ENCODE results near the gene ARL6IP4.

ARL6IP4 gene

GRCh38 chr12:122994781-122995502, 14.5 kb downstream of the ARL6IP4 start:
- POLR2A ChIA-PET = no interaction called here

GRCh38 chr12:122995503-122996187, 15.2 kb downstream of the ARL6IP4 start:
- POLR2A ChIA-PET = no interaction called here
- no peak overlapping the region for H3K4me3 ChIP-seq (ENCODE audit: low read depth, low read length)
- no peaks in the 10 kb centered on the region for H3K9me3 ChIP-seq (ENCODE audit: control insufficient read depth, insufficient read depth, low read depth, low read length)
- CTCF ChIA-PET = interaction anchor here (0.6 kb wide), 1 partner anchor 101 kb away, joined by 3 read pairs; no protein-coding TSS in a partner anchor
- no peak overlapping the region for H3K27ac ChIP-seq (ENCODE audit: extremely low read depth, low read depth, low read length)
- TF ChIP-seq KLF10 (tag by site-specific recombination; IDR thresholded peaks at IDR 0.05) (no peak), ZNF292 (tag by site-specific recombination; IDR thresholded peaks at IDR 0.05; ENCODE audit: borderline replicate concordance, low read depth) (no peak), ZBTB10 (tag by site-specific recombination; IDR thresholded peaks at IDR 0.05) (no peak), ZNF335 (tag by site-specific recombination; conservative IDR thresholded peaks at IDR 0.05) (no peak), ZNF391 (tag by site-specific recombination; IDR thresholded peaks at IDR 0.05; ENCODE audit: borderline replicate concordance, low read depth) (no peak), ZNF585B (tag by site-specific recombination; IDR thresholded peaks at IDR 0.05) (no peak), ZXDB (tag by site-specific recombination; IDR thresholded peaks at IDR 0.05) (no peak), ZNF362 (tag by site-specific recombination; IDR thresholded peaks at IDR 0.05) (no peak), ZNF660 (tag by site-specific recombination; IDR thresholded peaks at IDR 0.05) (no peak), RBAK (tag by site-specific recombination; IDR thresholded peaks at IDR 0.05) (no peak), ZNF768 (tag by site-specific recombination; IDR thresholded peaks at IDR 0.05) (no peak), ZEB2 (tag by site-specific recombination; IDR thresholded peaks at IDR 0.05) (no peak), ZSCAN18 (tag by site-specific recombination; IDR thresholded peaks at IDR 0.05) (no peak), ZNF776 (tag by site-specific recombination; IDR thresholded peaks at IDR 0.05; ENCODE audit: borderline replicate concordance) (no peak), ZNF600 (tag by site-specific recombination; IDR thresholded peaks at IDR 0.05) (no peak), ZNF157 (tag by site-specific recombination; IDR thresholded peaks at IDR 0.05) (no peak), GLI2 (tag by site-specific recombination; IDR thresholded peaks at IDR 0.05; ENCODE audit: borderline replicate concordance, low read depth) (no peak), PRDM6 (tag by site-specific recombination; IDR thresholded peaks at IDR 0.05) (no peak)
- no peaks in the 10 kb centered on the region for H3K4me1 ChIP-seq (ENCODE audit: control insufficient read depth, insufficient read depth, low read length)
- H3K36me3 ChIP-seq (ENCODE audit: control insufficient read depth in 2 of 2, insufficient read depth in 1 of 2, low read length in 2 of 2) = no peaks in the 10 kb centered on the region

More at GRCh38 chr12:122994781-122995502, 14.5 kb downstream of the ARL6IP4 start:
- CTCF ChIA-PET = no interaction called here
- TF ChIP-seq ZNF48 (tag by site-specific recombination; IDR thresholded peaks at IDR 0.05) = no peak
- 0 out of 2 replicates have a peak, but pooled peaks have one; percentile 15 for TF ChIP-seq ZFHX2 (tag by site-specific recombination; conservative IDR thresholded peaks at IDR 0.05)
- Histone ChIP-seq H3K4me1 (ENCODE audit: control insufficient read depth, insufficient read depth, low read length) (no peaks in the 10 kb centered on the region), H3K9me3 (ENCODE audit: control insufficient read depth, insufficient read depth, low read depth, low read length) (no peaks in the 10 kb centered on the region), H3K36me3 (ENCODE audit: control insufficient read depth in 2 of 2, insufficient read depth in 1 of 2, low read length in 2 of 2) (no peaks in the 10 kb centered on the region), H3K27ac (ENCODE audit: extremely low read depth, low read depth, low read length) (no peak overlapping the region), H3K4me3 (ENCODE audit: low read depth, low read length) (no peak overlapping the region)
